ENCODE data around the gene KLHDC1.

KLHDC1 gene

DNA sequence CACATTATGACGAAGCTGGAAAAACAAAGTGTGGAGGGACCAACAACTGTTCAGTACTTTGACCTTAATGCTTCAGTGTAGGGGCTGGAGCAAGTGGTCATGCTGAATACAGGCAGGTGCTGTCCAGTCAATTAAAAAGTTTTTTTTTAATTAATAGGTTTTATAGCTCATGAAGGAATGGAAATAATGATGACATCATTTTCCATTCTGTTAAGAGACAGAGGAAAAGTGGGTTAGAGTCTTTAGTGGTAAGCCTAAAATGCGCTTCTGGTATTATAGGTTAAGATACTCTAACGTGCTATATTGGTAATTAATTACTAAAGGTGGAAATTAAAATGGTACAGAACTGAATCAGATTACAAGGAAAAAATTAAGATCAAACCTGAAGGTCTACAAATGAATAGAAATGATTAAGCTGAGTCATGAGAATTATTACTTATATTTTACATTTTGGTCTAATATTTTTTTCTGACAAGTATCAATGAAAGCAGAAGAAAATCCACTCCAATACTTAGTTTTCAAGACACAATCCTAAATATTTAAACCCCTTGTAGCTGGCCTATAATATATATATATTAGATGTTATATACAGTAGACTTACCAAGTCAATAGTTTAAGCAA, 90.6 kb downstream of the KLHDC1 start:
- no peak for TF ChIP-seq EZH2 (IDR thresholded peaks at IDR 0.05; ENCODE audit: borderline replicate concordance, low read depth, low read length, severe bottlenecking)
- TF ChIP-seq, protein P1, sequence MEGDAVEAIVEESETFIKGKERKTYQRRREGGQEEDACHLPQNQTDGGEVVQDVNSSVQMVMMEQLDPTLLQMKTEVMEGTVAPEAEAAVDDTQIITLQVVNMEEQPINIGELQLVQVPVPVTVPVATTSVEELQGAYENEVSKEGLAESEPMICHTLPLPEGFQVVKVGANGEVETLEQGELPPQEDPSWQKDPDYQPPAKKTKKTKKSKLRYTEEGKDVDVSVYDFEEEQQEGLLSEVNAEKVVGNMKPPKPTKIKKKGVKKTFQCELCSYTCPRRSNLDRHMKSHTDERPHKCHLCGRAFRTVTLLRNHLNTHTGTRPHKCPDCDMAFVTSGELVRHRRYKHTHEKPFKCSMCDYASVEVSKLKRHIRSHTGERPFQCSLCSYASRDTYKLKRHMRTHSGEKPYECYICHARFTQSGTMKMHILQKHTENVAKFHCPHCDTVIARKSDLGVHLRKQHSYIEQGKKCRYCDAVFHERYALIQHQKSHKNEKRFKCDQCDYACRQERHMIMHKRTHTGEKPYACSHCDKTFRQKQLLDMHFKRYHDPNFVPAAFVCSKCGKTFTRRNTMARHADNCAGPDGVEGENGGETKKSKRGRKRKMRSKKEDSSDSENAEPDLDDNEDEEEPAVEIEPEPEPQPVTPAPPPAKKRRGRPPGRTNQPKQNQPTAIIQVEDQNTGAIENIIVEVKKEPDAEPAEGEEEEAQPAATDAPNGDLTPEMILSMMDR (IDR thresholded peaks at IDR 0.05; ENCODE audit: borderline replicate concordance, extremely low read depth, low read length, poor library complexity, severe bottlenecking): no peak
- H4K20me1 ChIP-seq (ENCODE audit: insufficient read depth, low read length): no peaks in the 10 kb centered on the region
- no peaks in the 10 kb centered on the region for H3K27me3 ChIP-seq (ENCODE audit: insufficient read depth, low read length, poor library complexity)
- no peak overlapping the region for H3K9ac ChIP-seq (ENCODE audit: low read depth, low read length)
- ATAC-seq (ENCODE audit: insufficient read depth, low read depth) (no peak), DNase-seq (no peak)
- no peaks in the 10 kb centered on the region for H3K79me2 ChIP-seq (ENCODE audit: insufficient read depth, low read length)
- H3K4me1 ChIP-seq (ENCODE audit: insufficient read depth, low read length): no peaks in the 10 kb centered on the region
- H3K9me3 ChIP-seq (ENCODE audit: insufficient read depth, low read length, severe bottlenecking): no peaks in the 10 kb centered on the region
- no peak overlapping the region for H3K27ac ChIP-seq (ENCODE audit: low read length)
- H2AFZ ChIP-seq (ENCODE audit: low read depth, low read length): no peak overlapping the region
- peaks cover 98% of the 10 kb centered on the region for H3K36me3 ChIP-seq (ENCODE audit: insufficient read depth, low read length)
- H3K4me2 ChIP-seq (ENCODE audit: insufficient read depth, low read length): no peak overlapping the region
- H3K4me3 ChIP-seq (ENCODE audit: low read depth in 1 of 2, low read length in 2 of 2): no peak overlapping the region

DNA sequence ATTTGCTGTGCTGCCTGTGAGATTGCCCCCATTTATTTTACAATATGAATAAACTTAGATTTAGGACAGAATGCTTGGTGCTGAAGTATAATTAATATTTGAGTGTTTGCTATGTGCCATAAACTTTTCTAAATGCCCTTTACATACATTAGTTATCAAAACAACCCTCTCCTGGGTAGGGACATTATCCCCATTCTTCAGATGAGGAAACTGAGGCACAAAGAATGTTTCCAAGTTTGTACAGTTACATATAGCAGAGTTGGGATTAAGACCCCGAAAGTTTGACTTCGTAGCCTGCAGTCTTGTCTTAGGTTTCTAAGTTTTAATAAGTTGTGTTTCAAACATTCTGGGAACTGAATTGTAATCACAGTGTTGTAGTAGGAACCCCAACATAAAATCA, 93.4 kb downstream of the KLHDC1 start:
- Histone ChIP-seq H3K9me3 (ENCODE audit: insufficient read depth, low read length, severe bottlenecking) (no peaks in the 10 kb centered on the region), H3K36me3 (ENCODE audit: insufficient read depth, low read length) (peaks cover 96% of the 10 kb centered on the region), H3K9ac (ENCODE audit: low read depth, low read length) (no peak overlapping the region), H3K79me2 (ENCODE audit: insufficient read depth, low read length) (no peaks in the 10 kb centered on the region), H3K4me1 (ENCODE audit: insufficient read depth, low read length) (no peaks in the 10 kb centered on the region), H3K27ac (ENCODE audit: low read length) (no peak overlapping the region), H2AFZ (ENCODE audit: low read depth, low read length) (no peak overlapping the region), H3K4me2 (ENCODE audit: insufficient read depth, low read length) (no peak overlapping the region), H3K4me3 (ENCODE audit: low read depth in 1 of 2, low read length in 2 of 2) (no peak overlapping the region), H3K27me3 (ENCODE audit: insufficient read depth, low read length, poor library complexity) (no peaks in the 10 kb centered on the region), H4K20me1 (ENCODE audit: insufficient read depth, low read length) (no peaks in the 10 kb centered on the region)
- TF ChIP-seq EZH2 (IDR thresholded peaks at IDR 0.05; ENCODE audit: borderline replicate concordance, low read depth, low read length, severe bottlenecking): no peak
- TF ChIP-seq, protein P1 (IDR thresholded peaks at IDR 0.05; ENCODE audit: borderline replicate concordance, extremely low read depth, low read length, poor library complexity, severe bottlenecking): no peak
- no peak for ATAC-seq (ENCODE audit: insufficient read depth, low read depth)
- DNase-seq: no peak

DNA sequence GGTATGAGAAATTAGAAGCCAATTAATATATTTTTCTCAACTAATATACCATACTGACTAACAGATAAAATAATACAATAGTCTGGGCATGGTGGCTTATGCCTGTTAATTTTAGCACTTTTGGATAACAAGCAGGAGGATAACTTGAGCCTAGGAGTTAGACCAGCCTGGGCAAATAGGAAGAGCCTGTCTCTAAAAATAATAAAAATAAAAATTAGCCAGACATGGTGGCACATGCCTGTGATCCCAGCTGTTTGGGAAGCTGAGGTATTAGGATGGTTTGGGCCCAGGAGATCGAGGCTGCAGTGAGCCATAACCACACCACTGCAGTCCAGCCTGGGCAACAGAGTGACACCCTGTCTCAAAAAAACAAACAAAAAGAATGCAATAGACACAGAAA, 99.7 kb downstream of the KLHDC1 start:
- no peak overlapping the region for H3K9ac ChIP-seq (ENCODE audit: low read depth, low read length)
- H3K4me1 ChIP-seq (ENCODE audit: insufficient read depth, low read length): no peaks in the 10 kb centered on the region
- no peak overlapping the region for H3K4me2 ChIP-seq (ENCODE audit: insufficient read depth, low read length)
- no peak for DNase-seq
- H2AFZ ChIP-seq (ENCODE audit: low read depth, low read length): no peak overlapping the region
- H3K4me3 ChIP-seq (ENCODE audit: low read depth in 1 of 2, low read length in 2 of 2): no peak overlapping the region
- peaks cover 88% of the 10 kb centered on the region for H3K36me3 ChIP-seq (ENCODE audit: insufficient read depth, low read length)
- ATAC-seq (ENCODE audit: insufficient read depth, low read depth): no peak
- TF ChIP-seq, protein P1 (IDR thresholded peaks at IDR 0.05; ENCODE audit: borderline replicate concordance, extremely low read depth, low read length, poor library complexity, severe bottlenecking): no peak
- no peaks in the 10 kb centered on the region for H3K79me2 ChIP-seq (ENCODE audit: insufficient read depth, low read length)
- no peak overlapping the region for H3K27ac ChIP-seq (ENCODE audit: low read length)
- no peaks in the 10 kb centered on the region for H4K20me1 ChIP-seq (ENCODE audit: insufficient read depth, low read length)
- H3K9me3 ChIP-seq (ENCODE audit: insufficient read depth, low read length, severe bottlenecking): no peaks in the 10 kb centered on the region
- H3K27me3 ChIP-seq (ENCODE audit: insufficient read depth, low read length, poor library complexity): no peaks in the 10 kb centered on the region

- H3K79me2 ChIP-seq (ENCODE audit: insufficient read depth, low read length): no peaks in the 10 kb centered on the region
- no peaks in the 10 kb centered on the region for H3K4me1 ChIP-seq (ENCODE audit: insufficient read depth, low read length)
- DNase-seq: no peak
- H3K27ac ChIP-seq (ENCODE audit: low read length): no peak overlapping the region
- H3K9ac ChIP-seq (ENCODE audit: low read depth, low read length): no peak overlapping the region
- H2AFZ ChIP-seq (ENCODE audit: low read depth, low read length): no peak overlapping the region
- no peak for ATAC-seq (ENCODE audit: insufficient read depth, low read depth)
- H3K9me3 ChIP-seq (ENCODE audit: insufficient read depth, low read length, severe bottlenecking): no peaks in the 10 kb centered on the region
- no peak overlapping the region for H3K4me2 ChIP-seq (ENCODE audit: insufficient read depth, low read length)
- no peak for TF ChIP-seq EZH2 (IDR thresholded peaks at IDR 0.05; ENCODE audit: borderline replicate concordance, low read depth, low read length, severe bottlenecking)
- TF ChIP-seq, protein P1 (IDR thresholded peaks at IDR 0.05; ENCODE audit: borderline replicate concordance, extremely low read depth, low read length, poor library complexity, severe bottlenecking): no peak
- no peaks in the 10 kb centered on the region for H3K27me3 ChIP-seq (ENCODE audit: insufficient read depth, low read length, poor library complexity)
- no peaks in the 10 kb centered on the region for H4K20me1 ChIP-seq (ENCODE audit: insufficient read depth, low read length)
- H3K4me3 ChIP-seq (ENCODE audit: low read depth in 1 of 2, low read length in 2 of 2): no peak overlapping the region
- peaks cover 89% of the 10 kb centered on the region for H3K36me3 ChIP-seq (ENCODE audit: insufficient read depth, low read length)
These were observed 103.1 kb downstream of the KLHDC1 start for GRCh38 chr14:49796025-49796424.
